K562 (cell line): ENCODE measurements around the gene RGS3. TPM values are rescaled to one million over a fixed set of nuclear protein-coding genes. Genes with fewer than 3 reads are reported as not detected.

ENCODE experiments used
- HNRNPH1 ChIP-seq: fragments of 200-400 bp; formaldehyde crosslinking; optimal IDR thresholded peaks from 2 replicates; pipeline ENCODE3; 2017; ENCODE audit warnings: low read depth, mild to moderate bottlenecking, low read length, moderate library complexity
- LCOR ChIP-seq: sonication (generic); formaldehyde crosslinking; IDR thresholded peaks from 2 replicates; pipeline ENCODE4 v1.8.0; 2022; ENCODE audit warnings: mild to moderate bottlenecking, missing genetic modification reagents
- MYNN ChIP-seq, 2 experiments: sonication (generic); formaldehyde crosslinking in 1 of 2; IDR thresholded peaks; 2 replicates each; pipeline versions ENCODE4 v1.5.0 to v1.6.1; 2016 to 2020; ENCODE audit warnings: antibody characterized with exemption in 1 of 2, missing genetic modification reagents in 1 of 2
- TAL1 ChIP-seq: fragments of 450-650 bp; IDR thresholded peaks from 2 replicates; pipeline ENCODE4 v1.6.1; 2016; ENCODE audit warnings: mild to moderate bottlenecking
- TEAD1 ChIP-seq, 2 experiments: fragments of 450-650 bp in 1 of 2; sonication (generic) in 1 of 2; formaldehyde crosslinking; IDR thresholded peaks; 2 replicates each; pipeline versions ENCODE4 v1.4.0 to v1.8.0; 2020 to 2022; ENCODE audit warnings: mild to moderate bottlenecking in 2 of 2, missing genetic modification reagents in 1 of 2
- ZNF318 ChIP-seq, 2 experiments: fragments of 450-650 bp; IDR thresholded peaks; 2 replicates each; pipeline ENCODE4 v1.6.1; 2016; ENCODE audit warnings: mild to moderate bottlenecking in 2 of 2, borderline replicate concordance in 1 of 2, low read depth in 1 of 2, moderate library complexity in 1 of 2
- ZNF449 ChIP-seq: fragments of 250-450 bp; sonication (Bioruptor Pico); IDR thresholded peaks from 2 replicates; pipeline ENCODE4 v1.8.0; 2022; ENCODE audit warnings: moderate library complexity, mild to moderate bottlenecking, inconsistent platforms
- ZNF780A ChIP-seq: fragments of 250-450 bp; sonication (Bioruptor Pico); IDR thresholded peaks from 2 replicates; pipeline ENCODE4 v1.5.0; 2021; ENCODE audit warnings: mild to moderate bottlenecking
- polyA plus RNA-seq, 8 experiments: library from polyadenylated mRNA; depleted of rRNA in 4 of 8; stranded (reverse) in 5 of 8; unstranded in 3 of 8; fragments of >200 nt; fragmentation: Nextera tagmentation in 2 of 8; fragmentation: Illumina TruSeq in 1 of 8; extraction: Ambion mirVana in 2 of 8; extraction: Trizol in 1 of 8; gene quantifications; 2 replicates each; pipeline versions ENCODE4 v1.2.1 to v1.2.3, GENCODE V29; 2011 to 2014; ENCODE audit warnings: inconsistent platforms in 1 of 8, missing spikeins in 1 of 8
- total RNA-seq, 7 experiments: library from RNA; depleted of rRNA in 6 of 7; stranded (reverse); fragments of >200 nt in 6 of 7; fragmentation: Illumina TruSeq in 2 of 7; extraction: Trizol in 2 of 7; gene quantifications; 2 replicates each; pipeline versions ENCODE4 v1.2.1 to v1.2.3, GENCODE V29; 2011 to 2021; ENCODE audit warnings: low replicate concordance in 1 of 7

Gene RGS3
- total and polyA plus RNA-seq, 9 of the 15 experiments (the other 6 are each of a cell fraction or from before 2014, with no cell fraction given) = 0.08 to 2.9 (median 0.95) TPM

- TF ChIP-seq ZNF318 (IDR thresholded peaks at IDR 0.05; ENCODE audit: borderline replicate concordance in 1 of 2, low read depth in 1 of 2) = no peak
- TF ChIP-seq HNRNPH1 = no peak
- TF ChIP-seq MYNN (IDR thresholded peaks at IDR 0.05) = peak; percentile 54; the same call in 1 of the 2 replicates
- no peak for TF ChIP-seq MYNN (CRISPR knock-in tag; IDR thresholded peaks at IDR 0.05)
- no peak for TF ChIP-seq ZNF780A (CRISPR knock-in tag)
- peak; percentile 75; the same call in 1 of the 2 replicates for TF ChIP-seq TAL1
- TF ChIP-seq LCOR = no peak; the same call in 1 of the 2 replicates
- TF ChIP-seq TEAD1 (CRISPR knock-in tag; IDR thresholded peaks at IDR 0.05) = peak in 1 of 2 experiments; percentile 91; a peak in 2 of 4 replicates
- TF ChIP-seq ZNF449 (CRISPR knock-in tag) = no peak
Measured at GRCh38 chr9:113454914-113455761, 8.4 kb upstream of the RGS3 start (continued).
